ENCODE measurements around the gene MEIOSIN.

MEIOSIN gene

DNA sequence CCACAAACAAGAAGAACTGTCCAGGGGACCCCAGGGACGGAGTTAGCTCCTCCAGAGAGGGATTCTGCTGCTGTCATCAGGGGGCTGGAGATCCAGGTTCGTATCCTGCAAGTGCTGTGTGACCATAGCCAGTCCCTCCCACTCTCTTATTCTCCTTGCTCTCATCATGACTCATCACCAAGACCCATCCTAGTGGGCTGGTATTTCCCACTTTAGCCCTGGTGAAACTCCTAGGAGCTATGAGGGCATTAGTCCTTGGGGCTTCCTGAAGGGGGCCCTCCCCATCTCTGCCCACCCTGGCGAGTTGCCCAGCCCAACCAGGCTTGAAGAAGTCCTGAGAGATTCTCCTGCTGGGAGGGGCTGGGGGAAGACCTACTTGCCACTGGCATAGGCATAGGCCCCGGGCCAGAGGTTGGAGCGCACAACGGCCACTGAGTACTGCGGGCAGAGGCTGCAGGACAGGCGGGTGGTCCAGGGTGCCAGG, 66.9 kb downstream of the MEIOSIN start:
- Histone ChIP-seq H3K9ac (ENCODE audit: low read length) (no peak overlapping the region), H3K4me2 (ENCODE audit: low read length) (peak overlapping the region; percentile 33), H3K27me3 (ENCODE audit: low read depth, low read length) (no peaks in the 10 kb centered on the region; the same call in 1 of the 2 replicates), H3K4me1 (ENCODE audit: low read length) (peaks cover 26% of the 10 kb centered on the region), H3K4me3 (ENCODE audit: low read length) (no peak overlapping the region), H3K27ac (ENCODE audit: low read length) (no peak overlapping the region), H3K9me3 (ENCODE audit: insufficient read depth, low read length) (no peaks in the 10 kb centered on the region), H3K79me2 (ENCODE audit: low read length) (no peaks in the 10 kb centered on the region), H3K36me3 (replicated peaks; ENCODE audit: low read depth, low read length) (no peaks in the 10 kb centered on the region), H2AFZ (ENCODE audit: low read depth, low read length) (no peak overlapping the region), H4K20me1 (ENCODE audit: insufficient read depth, low read length) (no peaks in the 10 kb centered on the region)
- TF ChIP-seq, protein P1, sequence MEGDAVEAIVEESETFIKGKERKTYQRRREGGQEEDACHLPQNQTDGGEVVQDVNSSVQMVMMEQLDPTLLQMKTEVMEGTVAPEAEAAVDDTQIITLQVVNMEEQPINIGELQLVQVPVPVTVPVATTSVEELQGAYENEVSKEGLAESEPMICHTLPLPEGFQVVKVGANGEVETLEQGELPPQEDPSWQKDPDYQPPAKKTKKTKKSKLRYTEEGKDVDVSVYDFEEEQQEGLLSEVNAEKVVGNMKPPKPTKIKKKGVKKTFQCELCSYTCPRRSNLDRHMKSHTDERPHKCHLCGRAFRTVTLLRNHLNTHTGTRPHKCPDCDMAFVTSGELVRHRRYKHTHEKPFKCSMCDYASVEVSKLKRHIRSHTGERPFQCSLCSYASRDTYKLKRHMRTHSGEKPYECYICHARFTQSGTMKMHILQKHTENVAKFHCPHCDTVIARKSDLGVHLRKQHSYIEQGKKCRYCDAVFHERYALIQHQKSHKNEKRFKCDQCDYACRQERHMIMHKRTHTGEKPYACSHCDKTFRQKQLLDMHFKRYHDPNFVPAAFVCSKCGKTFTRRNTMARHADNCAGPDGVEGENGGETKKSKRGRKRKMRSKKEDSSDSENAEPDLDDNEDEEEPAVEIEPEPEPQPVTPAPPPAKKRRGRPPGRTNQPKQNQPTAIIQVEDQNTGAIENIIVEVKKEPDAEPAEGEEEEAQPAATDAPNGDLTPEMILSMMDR (IDR thresholded peaks at IDR 0.05; ENCODE audit: low read depth, low read length): no peak
- no peak for TF ChIP-seq EZH2phosphoT487 (IDR thresholded peaks at IDR 0.05; ENCODE audit: low read depth)

- Histone ChIP-seq H3K4me3 (ENCODE audit: low read length) (no peak overlapping the region), H2AFZ (ENCODE audit: low read depth, low read length) (0 out of 2 replicates have a peak overlapping the region, but pooled peaks have one; percentile 4), H3K27me3 (ENCODE audit: low read depth, low read length) (no peaks in the 10 kb centered on the region; the same call in 1 of the 2 replicates), H3K4me1 (ENCODE audit: low read length) (peaks cover 26% of the 10 kb centered on the region), H4K20me1 (ENCODE audit: insufficient read depth, low read length) (no peaks in the 10 kb centered on the region), H3K79me2 (ENCODE audit: low read length) (no peaks in the 10 kb centered on the region), H3K9me3 (ENCODE audit: insufficient read depth, low read length) (no peaks in the 10 kb centered on the region), H3K9ac (ENCODE audit: low read length) (no peak overlapping the region), H3K27ac (ENCODE audit: low read length) (no peak overlapping the region), H3K36me3 (replicated peaks; ENCODE audit: low read depth, low read length) (no peaks in the 10 kb centered on the region), H3K4me2 (ENCODE audit: low read length) (peak overlapping the region; percentile 23; the same call in 1 of the 2 replicates)
- TF ChIP-seq, protein P1 (IDR thresholded peaks at IDR 0.05; ENCODE audit: low read depth, low read length): no peak
- TF ChIP-seq EZH2phosphoT487 (IDR thresholded peaks at IDR 0.05; ENCODE audit: low read depth): no peak
These were observed 68.5 kb downstream of the MEIOSIN start for GRCh38 chr19:45801603-45802175.

- H3K27ac ChIP-seq (ENCODE audit: low read length): no peak overlapping the region
- H3K4me3 ChIP-seq (ENCODE audit: low read length): no peak overlapping the region
- no peaks in the 10 kb centered on the region for H3K79me2 ChIP-seq (ENCODE audit: low read length)
- no peaks in the 10 kb centered on the region for H3K36me3 ChIP-seq (replicated peaks; ENCODE audit: low read depth, low read length)
- H3K4me1 ChIP-seq (ENCODE audit: low read length): peaks cover 22% of the 10 kb centered on the region
- TF ChIP-seq EZH2phosphoT487 (IDR thresholded peaks at IDR 0.05; ENCODE audit: low read depth): no peak
- TF ChIP-seq, protein P1 (IDR thresholded peaks at IDR 0.05; ENCODE audit: low read depth, low read length): no peak
- H3K27me3 ChIP-seq (ENCODE audit: low read depth, low read length): no peaks in the 10 kb centered on the region; the same call in 1 of the 2 replicates
- no peak overlapping the region for H3K9ac ChIP-seq (ENCODE audit: low read length)
- H3K9me3 ChIP-seq (ENCODE audit: insufficient read depth, low read length): no peaks in the 10 kb centered on the region
- H2AFZ ChIP-seq (ENCODE audit: low read depth, low read length): no peak overlapping the region
- H4K20me1 ChIP-seq (ENCODE audit: insufficient read depth, low read length): no peaks in the 10 kb centered on the region
- no peak overlapping the region for H3K4me2 ChIP-seq (ENCODE audit: low read length)
These were observed 71.1 kb downstream of the MEIOSIN start for GRCh38 chr19:45804140-45804958.

GRCh38 chr19:45804959-45805230, 71.7 kb downstream of the MEIOSIN start:
- Histone ChIP-seq H4K20me1 (ENCODE audit: insufficient read depth, low read length) (no peaks in the 10 kb centered on the region), H3K4me3 (ENCODE audit: low read length) (no peak overlapping the region), H3K9me3 (ENCODE audit: insufficient read depth, low read length) (no peaks in the 10 kb centered on the region), H3K9ac (ENCODE audit: low read length) (no peak overlapping the region), H2AFZ (ENCODE audit: low read depth, low read length) (no peak overlapping the region), H3K4me1 (ENCODE audit: low read length) (peaks cover 24% of the 10 kb centered on the region), H3K27ac (ENCODE audit: low read length) (no peak overlapping the region), H3K36me3 (replicated peaks; ENCODE audit: low read depth, low read length) (no peaks in the 10 kb centered on the region), H3K27me3 (ENCODE audit: low read depth, low read length) (no peaks in the 10 kb centered on the region; the same call in 1 of the 2 replicates), H3K4me2 (ENCODE audit: low read length) (no peak overlapping the region), H3K79me2 (ENCODE audit: low read length) (no peaks in the 10 kb centered on the region)
- TF ChIP-seq, protein P1 (IDR thresholded peaks at IDR 0.05; ENCODE audit: low read depth, low read length): no peak
- TF ChIP-seq EZH2phosphoT487 (IDR thresholded peaks at IDR 0.05; ENCODE audit: low read depth): no peak
